HL-60/S4 (cell line): ENCODE data around the gene DCBLD2.
"Not testable (repeated sequence)": the region's sequence is repeated elsewhere in the genome, so short reads cannot be mapped to it uniquely, and the experiment has no call there.

Experiments used
- in situ Hi-C: fragments of 300-500 bp; cut with MboI; formaldehyde crosslinking; loops from 2 replicates; pipeline ENCODE4 v1.14.3; 2022; ENCODE audit warnings: low sequenced_read_pairs

The DCBLD2 gene

DNA sequence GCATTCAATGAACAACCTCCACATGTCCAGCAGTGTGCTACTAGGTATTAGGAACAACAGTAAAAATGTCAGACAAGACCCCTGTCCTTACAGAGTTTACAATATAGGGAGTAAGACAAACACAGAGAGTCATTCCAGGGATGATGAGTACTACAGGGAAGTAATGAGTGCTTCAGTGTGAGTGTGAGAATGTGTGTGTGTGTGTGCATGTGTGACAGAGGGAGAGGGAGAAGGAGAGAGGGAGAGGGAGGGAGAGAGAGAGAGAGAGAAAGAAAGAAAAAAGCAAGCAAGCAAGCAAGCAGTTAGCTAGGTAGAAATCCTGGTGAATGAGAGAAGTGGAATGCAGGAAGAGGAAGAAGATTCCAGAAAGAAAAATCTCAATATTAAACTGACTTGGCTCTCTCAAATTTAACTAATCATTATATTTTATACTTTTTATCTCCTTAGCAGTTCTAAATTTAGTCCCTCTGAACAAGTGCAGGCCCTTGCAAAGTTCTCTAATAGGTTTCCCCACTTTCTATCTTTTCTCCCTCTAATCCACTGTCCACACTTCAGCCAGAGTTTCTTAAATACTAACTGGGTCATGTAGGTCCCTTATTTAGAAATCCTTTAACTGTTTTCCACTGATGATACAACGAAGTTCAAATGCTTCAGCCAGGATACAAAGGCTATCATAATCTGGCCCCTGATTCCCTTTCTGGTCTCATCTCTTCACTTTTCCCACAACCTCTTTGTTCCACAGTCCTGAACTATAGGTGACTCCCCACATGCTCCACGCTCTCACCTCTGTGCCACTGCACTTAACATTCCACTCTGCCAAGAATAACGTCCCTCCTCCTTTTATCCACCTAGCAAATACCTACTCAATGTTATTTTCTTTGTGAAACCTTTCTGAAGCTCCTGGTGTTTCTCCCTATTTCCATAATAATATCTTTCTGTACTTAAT, 10.3 kb downstream of the DCBLD2 start:
- in situ Hi-C loops = no loop called here

GRCh38 chr3:98890181-98890835, 11.2 kb downstream of the DCBLD2 start:
- in situ Hi-C loops = no loop called here

- in situ Hi-C loops = no loop called here
These were observed 13.8 kb downstream of the DCBLD2 start for GRCh38 chr3:98887684-98888083.

- in situ Hi-C loops = no loop called here
These were observed 15.0 kb downstream of the DCBLD2 start for GRCh38 chr3:98886525-98886924.

- in situ Hi-C loops = no loop called here
These were observed 15.6 kb downstream of the DCBLD2 start for GRCh38 chr3:98885851-98886250.

DNA sequence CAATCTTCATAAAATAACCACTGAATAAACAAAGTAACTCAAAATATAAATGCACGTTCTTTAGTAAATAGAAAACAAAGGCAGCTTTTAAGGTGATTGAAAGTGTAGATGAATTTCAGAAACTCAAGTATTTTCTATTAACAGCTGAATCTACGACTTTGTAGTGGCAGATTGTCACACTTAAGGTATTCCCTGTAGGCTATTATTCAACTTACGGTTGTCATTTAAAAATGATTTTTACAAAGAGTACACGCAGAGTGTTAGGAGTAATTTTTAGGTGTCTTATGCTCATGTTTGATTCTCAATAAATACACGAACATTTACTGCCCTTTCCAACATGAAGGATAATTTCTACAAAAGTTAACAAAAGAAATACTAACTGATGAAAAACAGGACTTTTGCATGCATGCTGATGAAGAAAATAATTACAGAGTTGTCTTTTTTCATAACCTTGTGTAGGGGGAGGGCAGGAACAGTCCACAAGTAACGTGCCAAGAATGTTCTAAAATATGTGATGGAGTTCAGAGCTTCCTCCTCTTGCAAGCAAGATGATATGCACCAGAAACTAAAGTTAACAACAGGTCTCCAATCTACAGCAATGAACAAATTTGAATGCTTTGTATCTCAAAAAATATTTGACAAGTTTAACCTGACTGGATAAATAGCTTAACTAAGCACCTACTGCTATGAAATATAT, 16.7 kb downstream of the DCBLD2 start:
- in situ Hi-C loops = no loop called here

- in situ Hi-C loops = not testable (repeated sequence)
These were observed 18.7 kb downstream of the DCBLD2 start for GRCh38 chr3:98882614-98883333.

DNA sequence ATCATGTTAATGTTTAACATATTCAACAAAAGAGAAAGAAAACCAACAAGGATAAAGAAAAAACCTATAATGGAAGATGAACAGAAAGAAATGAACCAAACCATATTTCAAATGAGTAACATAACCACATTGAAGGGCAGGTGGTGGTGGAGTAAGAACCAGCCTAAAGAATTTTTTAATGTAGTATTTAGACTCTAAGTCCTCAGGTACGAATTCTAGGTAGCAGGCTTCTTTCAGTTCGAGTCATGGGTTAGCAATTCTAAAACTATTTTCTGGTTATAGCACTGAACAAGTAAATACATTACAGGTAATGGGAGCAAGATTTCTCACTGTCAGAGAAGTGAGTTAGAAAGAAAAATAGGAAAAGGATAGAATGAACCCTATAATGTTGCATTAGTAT, 24.4 kb downstream of the DCBLD2 start:
- in situ Hi-C loops = no loop called here

DNA sequence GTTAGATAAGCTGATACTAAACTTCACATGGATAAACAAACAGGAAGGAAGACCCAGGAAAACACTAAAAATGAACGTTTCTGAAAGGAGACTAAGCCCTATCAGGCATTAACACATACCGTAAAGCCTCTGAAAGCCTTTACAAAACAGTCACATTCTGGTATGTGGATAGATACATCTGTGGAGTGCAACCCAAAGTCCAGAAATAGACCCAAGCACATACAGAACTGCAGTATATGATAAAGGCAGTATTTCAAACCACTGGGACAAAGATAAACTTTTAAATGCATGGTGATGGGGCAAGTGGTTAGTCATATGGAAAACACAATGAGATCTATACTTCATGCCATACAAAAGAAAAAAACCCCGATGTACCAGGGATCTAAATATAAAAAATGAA, 26.0 kb downstream of the DCBLD2 start:
- in situ Hi-C loops = no loop called here

DNA sequence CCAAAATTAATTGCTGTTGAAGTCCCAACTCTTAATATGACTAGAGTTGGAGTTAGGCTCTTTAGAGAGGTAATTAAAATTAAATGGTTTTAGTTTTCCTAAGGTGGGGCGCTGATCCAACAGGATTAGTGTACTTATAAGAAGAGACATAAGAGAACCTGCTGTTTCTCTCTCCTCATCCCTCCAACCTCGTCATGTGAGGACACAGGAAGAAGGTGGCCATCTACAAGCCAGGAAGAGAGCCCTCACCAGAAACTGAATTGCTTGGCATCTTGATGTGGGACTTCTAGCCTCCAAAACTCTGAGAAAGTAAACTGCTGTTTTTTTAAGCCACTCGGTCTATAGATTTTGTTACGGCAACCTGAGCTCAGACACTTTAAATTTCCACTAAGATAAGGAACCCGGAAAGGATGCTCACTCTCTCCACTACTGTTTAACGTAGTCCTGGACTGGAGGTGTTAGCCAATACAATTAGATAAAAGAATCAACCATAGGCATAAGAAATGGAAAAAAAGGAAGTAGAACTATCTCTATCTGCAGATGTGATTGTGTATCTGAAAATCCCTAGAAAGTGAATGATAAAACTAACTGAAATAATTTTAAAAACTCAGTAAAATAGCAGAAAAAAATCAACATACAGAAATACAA, 26.8 kb downstream of the DCBLD2 start:
- in situ Hi-C loops = no loop called here

GRCh38 chr3:98869391-98869790, 32.1 kb downstream of the DCBLD2 start:
- in situ Hi-C loops = no loop called here

GRCh38 chr3:98857971-98858370, 43.5 kb downstream of the DCBLD2 start:
- in situ Hi-C loops = not testable (repeated sequence)

DNA sequence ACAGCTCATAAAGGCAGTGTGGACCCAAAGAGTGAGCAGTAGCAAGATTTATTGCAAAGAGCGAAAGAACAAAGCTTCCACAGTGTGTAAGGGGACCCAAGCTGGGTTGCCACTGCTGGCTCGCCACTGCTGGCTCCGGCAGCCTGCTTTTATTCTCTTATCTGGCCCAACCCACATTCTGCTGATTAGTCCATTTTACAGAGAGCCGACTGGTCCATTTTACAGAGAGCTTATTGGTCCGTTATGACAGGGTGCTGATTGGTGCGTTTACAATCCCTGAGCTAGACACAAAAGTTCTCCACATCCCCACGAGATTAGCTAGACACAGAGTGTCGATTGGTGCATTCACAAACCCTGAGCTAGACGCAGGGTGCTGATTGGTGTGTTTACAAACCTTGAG, 44.2 kb downstream of the DCBLD2 start:
- in situ Hi-C loops = not testable (repeated sequence)

- in situ Hi-C loops = no loop called here
These were observed 44.8 kb downstream of the DCBLD2 start for GRCh38 chr3:98856724-98857123.

GRCh38 chr3:98855806-98856400, 45.6 kb downstream of the DCBLD2 start:
- in situ Hi-C loops = no loop called here

- in situ Hi-C loops = no loop called here
These were observed 53.4 kb downstream of the DCBLD2 start for GRCh38 chr3:98848108-98848507.

GRCh38 chr3:98846101-98846500, 55.4 kb downstream of the DCBLD2 start:
- in situ Hi-C loops = no loop called here

- in situ Hi-C loops = no loop called here
These were observed 58.1 kb downstream of the DCBLD2 start for GRCh38 chr3:98843266-98843959.

GRCh38 chr3:98839846-98840245, 61.6 kb downstream of the DCBLD2 start:
- in situ Hi-C loops = no loop called here
